Breast epithelium (tissue), 3 donors: Measurements from ENCODE around the gene APCS.

Experiments used
- POLR2AphosphoS5 ChIP-seq, 3 donors: sonication (generic); formaldehyde crosslinking; IDR thresholded peaks; one replicate each; pipeline ENCODE4 v1.6.1; 2017; ENCODE audit warnings: antibody characterized with exemption in 3 of 3
- TF ChIP-seq, protein P1 (sequence below), 3 donors: fragments of 450-650 bp; IDR thresholded peaks; one replicate each; pipeline ENCODE4 v1.5.1; 2016 to 2017; ENCODE audit warnings: antibody characterized with exemption in 3 of 3, mild to moderate bottlenecking in 3 of 3, moderate library complexity in 3 of 3

DNA sequence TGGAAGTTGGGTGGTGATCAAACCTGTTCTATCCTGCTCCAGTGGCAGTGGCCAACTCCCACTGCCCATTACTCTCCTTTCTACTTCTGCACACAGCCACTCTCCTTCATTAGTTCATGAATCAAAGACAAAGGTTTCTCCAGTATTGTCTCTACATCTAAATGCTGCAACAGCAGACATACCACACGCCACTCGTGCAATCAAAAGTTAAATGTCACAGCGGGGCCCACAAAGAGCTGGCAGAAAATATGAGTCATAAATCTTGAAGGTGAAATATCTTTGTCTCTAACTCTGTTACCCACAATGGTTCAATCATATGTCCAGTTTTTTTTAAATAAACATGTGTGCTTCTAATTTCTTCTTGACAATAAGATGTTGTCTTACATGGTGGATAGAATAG, 13.3 kb downstream of the APCS start:
- TF ChIP-seq, protein P1, sequence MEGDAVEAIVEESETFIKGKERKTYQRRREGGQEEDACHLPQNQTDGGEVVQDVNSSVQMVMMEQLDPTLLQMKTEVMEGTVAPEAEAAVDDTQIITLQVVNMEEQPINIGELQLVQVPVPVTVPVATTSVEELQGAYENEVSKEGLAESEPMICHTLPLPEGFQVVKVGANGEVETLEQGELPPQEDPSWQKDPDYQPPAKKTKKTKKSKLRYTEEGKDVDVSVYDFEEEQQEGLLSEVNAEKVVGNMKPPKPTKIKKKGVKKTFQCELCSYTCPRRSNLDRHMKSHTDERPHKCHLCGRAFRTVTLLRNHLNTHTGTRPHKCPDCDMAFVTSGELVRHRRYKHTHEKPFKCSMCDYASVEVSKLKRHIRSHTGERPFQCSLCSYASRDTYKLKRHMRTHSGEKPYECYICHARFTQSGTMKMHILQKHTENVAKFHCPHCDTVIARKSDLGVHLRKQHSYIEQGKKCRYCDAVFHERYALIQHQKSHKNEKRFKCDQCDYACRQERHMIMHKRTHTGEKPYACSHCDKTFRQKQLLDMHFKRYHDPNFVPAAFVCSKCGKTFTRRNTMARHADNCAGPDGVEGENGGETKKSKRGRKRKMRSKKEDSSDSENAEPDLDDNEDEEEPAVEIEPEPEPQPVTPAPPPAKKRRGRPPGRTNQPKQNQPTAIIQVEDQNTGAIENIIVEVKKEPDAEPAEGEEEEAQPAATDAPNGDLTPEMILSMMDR (IDR thresholded peaks at IDR 0.05) = no peak
- TF ChIP-seq POLR2AphosphoS5 (IDR thresholded peaks at IDR 0.05) = no peak
